ENCODE measurements around the gene CBFA2T3.

DNA sequence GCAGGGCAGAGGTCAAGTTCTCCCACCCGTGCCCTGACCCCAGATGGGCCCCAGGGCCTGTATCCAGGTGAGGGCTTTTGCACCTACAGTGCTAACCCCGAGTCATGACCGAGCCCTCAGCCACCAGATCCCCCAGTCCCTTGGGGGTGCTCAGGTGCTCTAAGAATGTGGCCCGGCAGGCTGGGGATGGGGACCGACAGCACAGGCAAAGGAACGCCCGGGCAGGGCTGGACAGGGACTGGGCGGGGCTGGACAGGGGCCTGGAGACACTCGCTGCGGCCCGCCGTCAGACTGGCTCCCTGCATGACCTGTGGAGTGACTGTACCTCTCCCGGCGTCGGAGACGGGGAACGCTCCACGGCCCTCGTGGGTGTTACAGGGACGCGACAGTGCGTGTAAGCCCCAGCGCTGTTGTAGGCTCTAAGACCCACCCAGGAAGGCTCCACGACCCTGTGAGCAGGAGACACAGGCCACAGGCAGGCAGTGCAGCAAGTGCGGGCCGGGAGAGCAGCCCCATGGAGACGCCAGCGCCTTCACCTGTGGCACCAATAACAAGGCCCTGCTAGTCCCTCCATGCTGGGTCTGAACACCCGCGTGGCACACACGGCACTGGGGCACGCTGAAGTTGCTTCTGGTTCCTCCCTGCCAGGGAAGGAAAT lies 38.8 kb downstream of the CBFA2T3 start:
- TF ChIP-seq, protein P1, sequence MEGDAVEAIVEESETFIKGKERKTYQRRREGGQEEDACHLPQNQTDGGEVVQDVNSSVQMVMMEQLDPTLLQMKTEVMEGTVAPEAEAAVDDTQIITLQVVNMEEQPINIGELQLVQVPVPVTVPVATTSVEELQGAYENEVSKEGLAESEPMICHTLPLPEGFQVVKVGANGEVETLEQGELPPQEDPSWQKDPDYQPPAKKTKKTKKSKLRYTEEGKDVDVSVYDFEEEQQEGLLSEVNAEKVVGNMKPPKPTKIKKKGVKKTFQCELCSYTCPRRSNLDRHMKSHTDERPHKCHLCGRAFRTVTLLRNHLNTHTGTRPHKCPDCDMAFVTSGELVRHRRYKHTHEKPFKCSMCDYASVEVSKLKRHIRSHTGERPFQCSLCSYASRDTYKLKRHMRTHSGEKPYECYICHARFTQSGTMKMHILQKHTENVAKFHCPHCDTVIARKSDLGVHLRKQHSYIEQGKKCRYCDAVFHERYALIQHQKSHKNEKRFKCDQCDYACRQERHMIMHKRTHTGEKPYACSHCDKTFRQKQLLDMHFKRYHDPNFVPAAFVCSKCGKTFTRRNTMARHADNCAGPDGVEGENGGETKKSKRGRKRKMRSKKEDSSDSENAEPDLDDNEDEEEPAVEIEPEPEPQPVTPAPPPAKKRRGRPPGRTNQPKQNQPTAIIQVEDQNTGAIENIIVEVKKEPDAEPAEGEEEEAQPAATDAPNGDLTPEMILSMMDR (conservative IDR thresholded peaks at IDR 0.05): no peak
- no peak for TF ChIP-seq ZFX (IDR thresholded peaks at IDR 0.05)
